A673 (cell line): Measurements from ENCODE around the gene GYG1. TPM values are rescaled to one million over a fixed set of nuclear protein-coding genes. Genes with fewer than 3 reads are reported as not detected.

Experiments used
- BruUV-seq: library from RNA; stranded (reverse); fragments of 400-500 nt; replicated peaks from 2 replicates; lab custom pipeline; 2021; lab: Mats Ljungman, UMichigan
- CTCF ChIA-PET: fragments of 300-600 bp; sonication (Branson Sonifier 250); formaldehyde crosslinking; loops from one replicate; lab custom pipeline; 2022; ENCODE audit warnings: antibody characterized with exemption; lab: Charles Lee
- POLR2A ChIA-PET: fragments of 300-600 bp; sonication (Branson Sonifier 250); formaldehyde crosslinking; loops from one replicate; lab custom pipeline; 2022; ENCODE audit warnings: antibody characterized with exemption; ENCODE audit not compliant: low non-redundant PET; lab: Charles Lee
- DNase-seq: peaks from one replicate; pipeline ENCODE4 v3.0.0-alpha.2; 2015; ENCODE audit warnings: low spot score
- H3K27ac ChIP-seq: fragments of 200-600 bp; sonication (generic); 2 replicates; pipeline ENCODE4 v1.5.1; 2016; ENCODE audit warnings: mixed run types, low read depth, mild to moderate bottlenecking, mixed read lengths, antibody characterized with exemption, low read length; ENCODE audit not compliant: poor library complexity, severe bottlenecking
- H3K27me3 ChIP-seq: fragments of 200-600 bp; sonication (generic); replicated peaks from 2 replicates; pipeline ENCODE4 v1.6.1; 2017; ENCODE audit warnings: mixed run types, low read depth, mild to moderate bottlenecking, mixed read lengths, antibody characterized with exemption, low read length; ENCODE audit not compliant: insufficient read depth, poor library complexity
- H3K36me3 ChIP-seq: fragments of 200-600 bp; sonication (generic); 2 replicates; pipeline ENCODE4 v1.6.1; 2016; ENCODE audit warnings: mixed run types, mild to moderate bottlenecking, mixed read lengths, antibody characterized with exemption, low read length; ENCODE audit not compliant: insufficient read depth, poor library complexity, severe bottlenecking
- H3K4me1 ChIP-seq: fragments of 200-600 bp; sonication (generic); 2 replicates; pipeline ENCODE4 v1.6.1; 2017; ENCODE audit warnings: mixed run types, mild to moderate bottlenecking, mixed read lengths, antibody characterized with exemption, low read length; ENCODE audit not compliant: insufficient read depth, poor library complexity, severe bottlenecking
- H3K4me3 ChIP-seq: fragments of 200-600 bp; sonication (generic); 2 replicates; pipeline ENCODE4 v1.5.1; 2016; ENCODE audit warnings: low read depth, mixed run types, mild to moderate bottlenecking, mixed read lengths, low read length; ENCODE audit not compliant: poor library complexity, severe bottlenecking
- H3K9me3 ChIP-seq: fragments of 200-600 bp; sonication (generic); 2 replicates; pipeline ENCODE4 v1.6.1; 2016; ENCODE audit warnings: mixed run types, low read depth, mild to moderate bottlenecking, mixed read lengths, antibody characterized with exemption, low read length; ENCODE audit not compliant: poor library complexity, severe bottlenecking
- EZH2 ChIP-seq: fragments of 200-600 bp; sonication (generic); IDR thresholded peaks from 2 replicates; pipeline ENCODE4 v1.6.1; 2017; ENCODE audit warnings: borderline replicate concordance, low read depth, mild to moderate bottlenecking, mixed read lengths, antibody characterized with exemption, low read length; ENCODE audit not compliant: poor library complexity, severe bottlenecking
- intact Hi-C: fragments of 100-400 bp; cut with micrococcal nuclease; formaldehyde crosslinking; loops from one replicate; pipeline ENCODE4 v1.10.0; 2022; ENCODE audit not compliant: unreplicated experiment
- total RNA-seq: library from RNA; stranded (reverse); gene quantifications from 2 replicates; pipeline ENCODE4 v1.2.3, GENCODE V29; 2021
- TF ChIP-seq, protein P1 (sequence below): fragments of 300-800, 200-600 bp; sonication (generic); conservative IDR thresholded peaks from 2 replicates; pipeline ENCODE4 v1.5.1; 2017; ENCODE audit warnings: low read depth, mild to moderate bottlenecking, antibody characterized with exemption, low read length, moderate library complexity, mixed read lengths

GYG1 gene
- total RNA-seq, 1 experiment from 2014 or later = 5.1 TPM

DNA sequence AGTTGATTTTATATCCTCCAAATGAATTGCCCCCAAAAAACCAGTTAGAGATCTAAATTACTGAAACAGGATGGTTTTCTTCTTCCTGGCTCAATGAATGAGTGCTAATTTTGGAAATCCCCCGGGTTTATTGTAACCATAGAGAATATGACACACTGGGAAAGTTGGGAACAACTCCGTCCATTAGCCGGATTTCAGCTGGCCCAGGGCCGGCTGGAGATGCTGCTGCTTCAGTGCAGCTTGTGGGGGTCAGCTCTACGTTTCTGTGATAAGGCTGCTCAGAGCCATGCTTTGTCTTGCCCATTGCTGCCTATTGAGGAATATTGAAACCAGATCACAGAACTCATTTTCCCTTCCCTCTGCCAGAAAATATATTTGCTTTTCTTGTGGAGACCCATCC lies 20.3 kb downstream of the GYG1 start:
- POLR2A ChIA-PET = no interaction called here
- TF ChIP-seq, protein P1, sequence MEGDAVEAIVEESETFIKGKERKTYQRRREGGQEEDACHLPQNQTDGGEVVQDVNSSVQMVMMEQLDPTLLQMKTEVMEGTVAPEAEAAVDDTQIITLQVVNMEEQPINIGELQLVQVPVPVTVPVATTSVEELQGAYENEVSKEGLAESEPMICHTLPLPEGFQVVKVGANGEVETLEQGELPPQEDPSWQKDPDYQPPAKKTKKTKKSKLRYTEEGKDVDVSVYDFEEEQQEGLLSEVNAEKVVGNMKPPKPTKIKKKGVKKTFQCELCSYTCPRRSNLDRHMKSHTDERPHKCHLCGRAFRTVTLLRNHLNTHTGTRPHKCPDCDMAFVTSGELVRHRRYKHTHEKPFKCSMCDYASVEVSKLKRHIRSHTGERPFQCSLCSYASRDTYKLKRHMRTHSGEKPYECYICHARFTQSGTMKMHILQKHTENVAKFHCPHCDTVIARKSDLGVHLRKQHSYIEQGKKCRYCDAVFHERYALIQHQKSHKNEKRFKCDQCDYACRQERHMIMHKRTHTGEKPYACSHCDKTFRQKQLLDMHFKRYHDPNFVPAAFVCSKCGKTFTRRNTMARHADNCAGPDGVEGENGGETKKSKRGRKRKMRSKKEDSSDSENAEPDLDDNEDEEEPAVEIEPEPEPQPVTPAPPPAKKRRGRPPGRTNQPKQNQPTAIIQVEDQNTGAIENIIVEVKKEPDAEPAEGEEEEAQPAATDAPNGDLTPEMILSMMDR = no peak
- no peak for TF ChIP-seq EZH2
- Histone ChIP-seq H3K27me3 (no peaks in the 10 kb centered on the region), H3K4me3 (no peak overlapping the region), H3K36me3 (no peaks in the 10 kb centered on the region), H3K27ac (no peak overlapping the region), H3K4me1 (no peaks in the 10 kb centered on the region), H3K9me3 (no peaks in the 10 kb centered on the region)
- DNase-seq = no peak
- CTCF ChIA-PET = no interaction called here
- BruUV-seq = no TSS peak
- intact Hi-C loops = no loop called here

DNA sequence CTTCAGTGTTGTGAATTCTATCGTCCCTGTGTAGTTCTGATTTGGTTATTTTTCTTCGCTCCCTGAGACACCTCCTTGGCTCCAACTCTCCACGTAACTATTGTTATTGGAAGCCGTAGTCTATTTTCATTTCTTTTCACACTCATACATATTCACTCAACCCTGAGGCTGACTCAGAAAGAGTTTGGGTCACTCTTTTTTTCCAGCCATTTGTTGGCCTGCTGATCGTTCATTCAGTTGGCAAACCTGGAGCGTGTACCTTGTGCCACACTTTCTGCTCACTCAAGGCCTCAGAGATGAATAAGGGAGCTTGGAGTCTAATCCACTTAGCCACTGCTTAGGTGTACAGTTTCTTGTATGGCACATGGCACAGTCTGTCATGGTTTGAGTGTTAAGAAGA lies 22.4 kb downstream of the GYG1 start:
- H3K27me3 ChIP-seq = no peaks in the 10 kb centered on the region
- no peak for DNase-seq
- ChIA-PET POLR2A (no interaction called here), CTCF (no interaction called here)
- no peak overlapping the region for H3K4me3 ChIP-seq
- H3K36me3 ChIP-seq = no peaks in the 10 kb centered on the region
- H3K27ac ChIP-seq = no peak overlapping the region
- H3K4me1 ChIP-seq = no peaks in the 10 kb centered on the region
- BruUV-seq = no TSS peak
- no peaks in the 10 kb centered on the region for H3K9me3 ChIP-seq
- TF ChIP-seq, protein P1 = no peak
- intact Hi-C loops = no loop called here

DNA sequence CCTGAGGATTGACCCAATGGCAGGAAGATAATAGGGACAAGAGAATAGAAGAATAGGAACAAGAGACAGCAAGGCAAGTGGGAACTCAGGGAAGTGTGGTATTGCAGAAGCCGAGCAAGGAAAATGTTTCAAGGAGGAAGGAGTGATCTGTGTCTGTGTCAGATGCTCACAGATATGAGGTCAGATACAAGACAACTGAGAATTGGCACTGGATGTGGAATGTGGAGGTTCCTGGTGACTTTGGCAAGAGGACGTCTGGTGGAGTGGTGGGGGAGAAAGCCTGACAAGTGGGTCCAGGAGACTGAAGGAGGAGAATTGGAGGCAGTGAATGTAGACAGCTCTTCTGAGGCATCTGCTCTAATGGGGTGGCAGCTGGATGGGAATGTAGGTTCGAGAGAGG lies 24.1 kb downstream of the GYG1 start:
- Histone ChIP-seq H3K36me3 (no peaks in the 10 kb centered on the region), H3K9me3 (no peaks in the 10 kb centered on the region), H3K27ac (no peak overlapping the region), H3K4me3 (no peak overlapping the region), H3K27me3 (no peaks in the 10 kb centered on the region), H3K4me1 (no peaks in the 10 kb centered on the region)
- intact Hi-C loops = no loop called here
- POLR2A ChIA-PET = no interaction called here
- TF ChIP-seq EZH2 = no peak
- no TSS peak for BruUV-seq
- DNase-seq = no peak
- CTCF ChIA-PET = no interaction called here

DNA sequence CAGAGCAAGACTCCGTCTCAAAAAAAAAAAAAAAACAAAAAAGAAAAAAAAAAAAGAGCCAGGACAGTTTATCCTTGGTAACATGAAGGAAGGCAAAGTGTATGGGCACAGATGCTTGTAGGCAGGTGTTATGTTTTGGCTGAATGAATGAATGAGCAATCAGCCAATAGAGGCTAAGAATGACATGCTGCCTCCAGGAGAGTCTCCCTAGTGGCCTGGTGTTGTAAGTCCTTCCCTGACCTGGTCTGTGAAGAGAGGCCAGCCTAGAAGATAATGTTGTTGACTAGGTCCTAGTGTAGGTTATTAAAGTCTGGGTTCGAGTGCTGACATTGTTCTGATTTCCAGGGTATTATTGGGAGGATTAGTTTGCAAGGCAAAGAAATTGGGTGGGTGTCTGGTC lies 24.9 kb downstream of the GYG1 start:
- DNase-seq = no peak
- Histone ChIP-seq H3K4me3 (no peak overlapping the region), H3K9me3 (no peaks in the 10 kb centered on the region), H3K27ac (no peak overlapping the region), H3K4me1 (no peaks in the 10 kb centered on the region), H3K27me3 (no peaks in the 10 kb centered on the region), H3K36me3 (no peaks in the 10 kb centered on the region)
- intact Hi-C loops = no loop called here
- POLR2A ChIA-PET = no interaction called here
- no peak for TF ChIP-seq EZH2
- TF ChIP-seq, protein P1 = no peak
- no TSS peak for BruUV-seq
- CTCF ChIA-PET = no interaction called here
